ENCODE results near the gene TUT1.
"Not testable (repeated sequence)": the region's sequence is repeated elsewhere in the genome, so short reads cannot be mapped to it uniquely, and the experiment has no call there.

The TUT1 gene

DNA sequence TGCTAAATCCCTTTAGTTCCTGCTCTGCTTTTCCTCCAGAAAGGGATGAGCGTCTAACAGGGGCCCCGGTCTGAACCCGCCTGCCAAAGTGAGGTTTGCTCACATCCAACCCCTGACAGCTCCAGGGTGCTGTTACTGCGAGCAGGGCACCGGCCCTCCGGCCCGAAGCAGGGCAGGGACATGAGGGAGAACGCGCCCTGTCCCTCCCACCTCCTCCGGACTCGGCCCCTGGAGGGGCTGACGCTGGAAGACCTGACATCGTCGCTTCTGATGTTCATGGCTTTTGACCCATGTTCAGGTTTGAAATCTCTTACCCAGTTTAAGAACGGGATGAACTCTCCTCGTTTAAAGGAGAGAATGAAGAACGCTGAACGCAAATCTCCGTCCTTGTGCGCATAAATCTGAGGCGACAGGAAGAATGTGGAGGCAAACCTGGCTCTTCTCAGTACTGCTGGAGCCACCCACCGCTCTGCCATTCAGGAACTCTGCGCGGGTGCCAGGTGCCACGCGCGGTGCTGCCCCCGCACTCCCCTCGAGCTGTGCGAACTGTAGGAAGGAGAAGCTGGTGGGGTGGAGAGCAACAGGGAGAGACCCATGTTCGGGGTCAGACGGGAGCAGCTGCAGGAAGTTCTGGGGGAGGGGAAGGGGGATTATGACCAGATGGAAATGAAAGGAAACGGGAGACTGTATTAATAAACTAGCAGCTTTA lies 16.8 kb downstream of the TUT1 start:
- Histone ChIP-seq H3K4me3 (ENCODE audit: low read depth, low read length) (peak overlapping the region; percentile 88), H3K79me2 (no peaks in the 10 kb centered on the region), H2AFZ (peak overlapping the region; percentile 87), H3K36me3 (ENCODE audit: control insufficient read depth, insufficient read depth, low read length) (no peaks in the 10 kb centered on the region), H3K27ac (peak overlapping the region; percentile 80), H3K4me2 (ENCODE audit: low read length) (peak overlapping the region; percentile 75), H3K9me3 (ENCODE audit: control insufficient read depth, low read length) (no peaks in the 10 kb centered on the region), H3K9ac (no peak overlapping the region), H3K27me3 (ENCODE audit: control insufficient read depth, insufficient read depth, low read length) (no peaks in the 10 kb centered on the region), H3K4me1 (no peaks in the 10 kb centered on the region)
- TF ChIP-seq, protein P1, sequence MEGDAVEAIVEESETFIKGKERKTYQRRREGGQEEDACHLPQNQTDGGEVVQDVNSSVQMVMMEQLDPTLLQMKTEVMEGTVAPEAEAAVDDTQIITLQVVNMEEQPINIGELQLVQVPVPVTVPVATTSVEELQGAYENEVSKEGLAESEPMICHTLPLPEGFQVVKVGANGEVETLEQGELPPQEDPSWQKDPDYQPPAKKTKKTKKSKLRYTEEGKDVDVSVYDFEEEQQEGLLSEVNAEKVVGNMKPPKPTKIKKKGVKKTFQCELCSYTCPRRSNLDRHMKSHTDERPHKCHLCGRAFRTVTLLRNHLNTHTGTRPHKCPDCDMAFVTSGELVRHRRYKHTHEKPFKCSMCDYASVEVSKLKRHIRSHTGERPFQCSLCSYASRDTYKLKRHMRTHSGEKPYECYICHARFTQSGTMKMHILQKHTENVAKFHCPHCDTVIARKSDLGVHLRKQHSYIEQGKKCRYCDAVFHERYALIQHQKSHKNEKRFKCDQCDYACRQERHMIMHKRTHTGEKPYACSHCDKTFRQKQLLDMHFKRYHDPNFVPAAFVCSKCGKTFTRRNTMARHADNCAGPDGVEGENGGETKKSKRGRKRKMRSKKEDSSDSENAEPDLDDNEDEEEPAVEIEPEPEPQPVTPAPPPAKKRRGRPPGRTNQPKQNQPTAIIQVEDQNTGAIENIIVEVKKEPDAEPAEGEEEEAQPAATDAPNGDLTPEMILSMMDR (IDR thresholded peaks at IDR 0.05) = no peak

DNA sequence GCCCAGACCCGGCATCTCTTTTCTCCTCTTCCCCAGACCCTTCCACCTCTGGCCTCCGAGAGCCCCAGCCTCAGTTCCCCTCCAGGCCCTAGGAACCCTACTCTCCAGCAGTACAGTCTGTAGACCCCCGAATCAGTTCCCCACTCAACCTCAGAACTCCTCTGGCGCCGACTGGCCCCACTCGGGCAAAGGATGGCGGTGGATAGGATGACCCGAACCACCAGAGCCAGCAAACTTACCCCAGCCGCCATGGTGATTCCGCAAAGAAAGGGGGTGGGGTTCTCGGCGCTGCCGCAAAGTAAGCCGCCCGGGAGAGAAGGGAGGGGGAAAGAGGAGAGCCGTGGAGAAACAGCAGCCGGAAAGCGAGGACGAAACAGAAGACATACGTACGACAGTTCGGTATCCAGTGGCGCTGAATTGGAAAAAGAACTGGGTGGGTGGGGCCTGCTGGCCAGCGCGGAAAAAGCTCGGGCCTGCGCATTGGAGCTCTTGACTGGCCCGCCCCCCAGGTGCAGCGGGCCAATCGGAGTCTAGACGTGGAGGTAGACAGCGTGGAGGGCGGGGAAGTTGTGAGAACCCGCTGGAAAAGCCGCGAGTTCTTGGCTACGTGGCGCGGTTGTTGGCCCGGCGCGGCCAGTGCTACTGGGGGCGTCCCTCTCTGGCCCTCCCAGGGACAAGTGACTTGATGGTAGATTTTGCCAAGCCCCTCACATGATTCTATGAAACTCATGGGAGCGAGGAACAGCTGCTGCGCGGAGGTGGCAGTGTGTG lies 17.5 kb downstream of the TUT1 start, which contains the start of gene EEF1G:
Gene EEF1G, minus strand, starts transcription at position 300 of the 771 bp plus-strand sequence. Its CDS starts 49 bp downstream, at position 251.
- H3K4me1 ChIP-seq = no peaks in the 10 kb centered on the region
- H3K27me3 ChIP-seq (ENCODE audit: control insufficient read depth, insufficient read depth, low read length) = no peaks in the 10 kb centered on the region
- H3K9me3 ChIP-seq (ENCODE audit: control insufficient read depth, low read length) = no peaks in the 10 kb centered on the region
- peak within 1 kb of the TSS; percentile 80 for H3K27ac ChIP-seq
- peak within 1 kb of the TSS; percentile 88 for H3K4me3 ChIP-seq (ENCODE audit: low read depth, low read length)
- H3K79me2 ChIP-seq = no peaks in the 10 kb centered on the region
- TF ChIP-seq, protein P1 (IDR thresholded peaks at IDR 0.05) = no peak
- peak within 1 kb of the TSS; percentile 53 for H3K9ac ChIP-seq
- H3K36me3 ChIP-seq (ENCODE audit: control insufficient read depth, insufficient read depth, low read length) = no peaks in the 10 kb centered on the region
- peak within 1 kb of the TSS; percentile 84 for H3K4me2 ChIP-seq (ENCODE audit: low read length)
- H2AFZ ChIP-seq = peak within 1 kb of the TSS; percentile 87

- Histone ChIP-seq H2AFZ (peak overlapping the region; percentile 86), H3K4me2 (ENCODE audit: low read length) (peak overlapping the region; percentile 84), H3K27ac (peak overlapping the region; percentile 73), H3K9ac (peak overlapping the region; percentile 53), H3K36me3 (ENCODE audit: control insufficient read depth, insufficient read depth, low read length) (no peaks in the 10 kb centered on the region), H3K4me3 (ENCODE audit: low read depth, low read length) (peak overlapping the region; percentile 88), H3K4me1 (no peaks in the 10 kb centered on the region), H3K27me3 (ENCODE audit: control insufficient read depth, insufficient read depth, low read length) (no peaks in the 10 kb centered on the region), H3K79me2 (no peaks in the 10 kb centered on the region), H3K9me3 (ENCODE audit: control insufficient read depth, low read length) (no peaks in the 10 kb centered on the region)
- TF ChIP-seq, protein P1 (IDR thresholded peaks at IDR 0.05) = no peak
Observed at GRCh38 chr11:62573006-62573591, 18.2 kb downstream of the TUT1 start.

DNA sequence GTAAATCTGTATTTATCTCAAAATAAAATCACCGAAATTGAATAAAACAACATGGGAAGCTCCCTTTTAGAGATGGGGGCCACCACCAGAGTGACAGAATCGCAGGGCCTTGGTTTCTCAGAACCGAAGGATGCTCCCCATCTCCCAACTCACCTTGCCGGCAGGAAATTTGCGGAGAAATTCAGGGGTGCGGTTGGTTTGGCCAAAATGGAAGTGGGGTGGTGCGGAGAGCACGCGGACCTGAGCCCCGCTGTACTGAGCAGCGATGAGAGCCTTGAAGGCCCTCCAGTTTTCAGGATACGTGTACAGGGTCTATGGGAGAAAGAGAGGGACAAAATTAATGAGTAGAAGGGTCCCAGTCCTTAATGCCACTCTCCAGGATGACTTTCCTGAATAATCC lies 18.9 kb downstream of the TUT1 start:
- TF ChIP-seq, protein P1 (IDR thresholded peaks at IDR 0.05) = no peak
- H3K4me2 ChIP-seq (ENCODE audit: low read length) = peak overlapping the region; percentile 84
- H3K79me2 ChIP-seq = no peaks in the 10 kb centered on the region
- H3K4me1 ChIP-seq = no peaks in the 10 kb centered on the region
- no peak overlapping the region for H3K4me3 ChIP-seq (ENCODE audit: low read depth, low read length)
- H3K36me3 ChIP-seq (ENCODE audit: control insufficient read depth, insufficient read depth, low read length) = no peaks in the 10 kb centered on the region
- no peaks in the 10 kb centered on the region for H3K9me3 ChIP-seq (ENCODE audit: control insufficient read depth, low read length)
- H3K9ac ChIP-seq = no peak overlapping the region
- H3K27me3 ChIP-seq (ENCODE audit: control insufficient read depth, insufficient read depth, low read length) = no peaks in the 10 kb centered on the region
- H3K27ac ChIP-seq = no peak overlapping the region
- H2AFZ ChIP-seq = no peak overlapping the region

- H3K4me1 ChIP-seq; H3K4me3 ChIP-seq (ENCODE audit: low read depth, low read length); H3K27me3 ChIP-seq (ENCODE audit: control insufficient read depth, insufficient read depth, low read length); H3K9me3 ChIP-seq (ENCODE audit: control insufficient read depth, low read length); H3K4me2 ChIP-seq (ENCODE audit: low read length); H3K9ac ChIP-seq; H2AFZ ChIP-seq; H3K36me3 ChIP-seq (ENCODE audit: control insufficient read depth, insufficient read depth, low read length); H3K27ac ChIP-seq; H3K79me2 ChIP-seq: not testable (repeated sequence)
Observed at GRCh38 chr11:62571493-62571892, 19.8 kb downstream of the TUT1 start.

DNA sequence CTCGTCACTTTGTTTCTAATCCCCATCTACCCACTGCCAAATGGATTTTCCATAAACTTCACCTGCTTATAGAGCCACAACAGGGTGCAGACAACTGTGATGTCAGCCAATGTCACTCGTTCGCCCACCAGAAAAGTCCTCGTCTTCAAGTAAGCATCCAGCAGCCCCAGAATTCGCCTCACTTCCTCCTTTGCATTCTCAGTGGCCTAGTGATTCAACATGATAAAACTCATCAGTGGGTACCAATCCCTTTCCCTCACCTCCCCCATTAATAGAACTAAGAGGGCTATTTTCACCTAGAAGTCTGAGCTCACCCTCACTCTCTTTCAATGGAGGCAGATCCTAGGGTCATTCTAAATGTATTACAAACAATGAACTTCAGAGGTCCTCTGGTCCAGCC lies 20.4 kb downstream of the TUT1 start:
- H2AFZ ChIP-seq; H3K79me2 ChIP-seq; H3K9me3 ChIP-seq (ENCODE audit: control insufficient read depth, low read length); H3K4me2 ChIP-seq (ENCODE audit: low read length); H3K27ac ChIP-seq; H3K27me3 ChIP-seq (ENCODE audit: control insufficient read depth, insufficient read depth, low read length); H3K4me3 ChIP-seq (ENCODE audit: low read depth, low read length); H3K4me1 ChIP-seq; H3K36me3 ChIP-seq (ENCODE audit: control insufficient read depth, insufficient read depth, low read length); H3K9ac ChIP-seq: not testable (repeated sequence)
